HUES48 (cell line): ENCODE results near the gene PSMD6.

Source experiments
- H3K27ac ChIP-seq: one replicate; pipeline ENCODE4 v1.7.0; 2013; ENCODE audit warnings: low read depth, low read length, inconsistent platforms
- H3K27me3 ChIP-seq: 2 replicates; pipeline ENCODE4 v1.6.1; 2013; ENCODE audit warnings: mild to moderate bottlenecking, low read length; ENCODE audit not compliant: control insufficient read depth, insufficient read depth
- H3K36me3 ChIP-seq: 2 replicates; pipeline ENCODE4 v1.6.1; 2013; ENCODE audit warnings: low read length; ENCODE audit not compliant: control insufficient read depth, insufficient read depth
- H3K4me1 ChIP-seq: 2 replicates; pipeline ENCODE4 v1.6.1; 2013; ENCODE audit warnings: mild to moderate bottlenecking, low read length; ENCODE audit not compliant: control insufficient read depth, insufficient read depth
- H3K4me3 ChIP-seq: 2 replicates; pipeline ENCODE4 v1.5.1; 2013; ENCODE audit warnings: mild to moderate bottlenecking, low read depth, low read length
- H3K9ac ChIP-seq: 2 replicates; pipeline ENCODE4 v1.6.1; 2013; ENCODE audit warnings: mild to moderate bottlenecking, low read depth, low read length, moderate library complexity
- H3K9me3 ChIP-seq: 2 replicates; pipeline ENCODE4 v1.6.1; 2013; ENCODE audit warnings: low read length; ENCODE audit not compliant: control insufficient read depth, insufficient read depth

PSMD6 gene

DNA sequence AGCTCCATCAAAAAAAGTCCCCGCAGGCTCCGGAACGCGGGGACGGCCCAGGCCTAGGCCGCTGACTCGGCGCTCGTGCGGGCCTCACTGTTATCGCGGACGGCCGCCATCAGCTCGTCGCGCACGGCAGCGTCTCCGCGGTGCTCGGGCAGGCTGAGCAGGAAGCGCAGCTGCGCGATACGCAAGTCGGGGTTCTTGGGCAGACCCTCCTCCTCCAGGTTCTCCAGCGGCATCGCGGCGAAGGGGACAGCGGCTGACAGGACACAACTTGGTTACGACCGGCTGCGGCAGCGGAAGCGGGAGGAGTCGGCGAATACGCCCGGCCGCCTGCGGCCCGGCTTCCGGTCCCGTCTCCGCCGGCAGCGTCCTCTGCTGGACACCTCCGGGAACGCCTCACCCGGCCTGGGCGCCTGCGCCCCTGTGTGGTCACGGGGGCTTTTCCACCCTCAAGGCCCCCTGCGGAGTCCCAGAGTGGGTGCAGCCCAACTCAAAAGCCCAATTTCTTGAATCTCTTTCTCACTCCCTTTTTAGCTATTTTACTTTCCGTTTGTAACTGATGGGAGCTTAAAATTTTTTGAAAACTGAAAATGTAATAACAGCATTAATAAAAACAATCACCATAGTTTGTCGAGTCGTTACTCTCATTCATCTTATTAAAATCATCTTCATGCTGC is at the start of gene PSMD6:
Gene PSMD6, minus strand, starts transcription at position 308 of the 674 bp plus-strand sequence. Its CDS starts 75 bp downstream, at position 233.
- peaks cover 5% of the 10 kb centered on the region; the same call in 1 of the 2 replicates for H3K4me1 ChIP-seq
- peak within 1 kb of the TSS; percentile 88 for H3K27ac ChIP-seq
- H3K27me3 ChIP-seq: no peaks in the 10 kb centered on the region
- H3K9me3 ChIP-seq: no peaks in the 10 kb centered on the region
- H3K9ac ChIP-seq: peak within 1 kb of the TSS; percentile 96
- peak within 1 kb of the TSS; percentile 100 for H3K4me3 ChIP-seq
- peaks cover 36% of the 10 kb centered on the region for H3K36me3 ChIP-seq

- no peaks in the 10 kb centered on the region for H3K4me1 ChIP-seq
- no peaks in the 10 kb centered on the region for H3K27me3 ChIP-seq
- no peak overlapping the region for H3K27ac ChIP-seq
- H3K4me3 ChIP-seq: no peak overlapping the region
- H3K36me3 ChIP-seq: no peaks in the 10 kb centered on the region
- no peak overlapping the region for H3K9ac ChIP-seq
- no peaks in the 10 kb centered on the region for H3K9me3 ChIP-seq
Measured at GRCh38 chr3:64072126-64072525, 48.8 kb upstream of the PSMD6 start.

GRCh38 chr3:64070704-64071103 is 47.4 kb upstream of the PSMD6 start:
- no peaks in the 10 kb centered on the region for H3K4me1 ChIP-seq
- no peak overlapping the region for H3K4me3 ChIP-seq
- no peaks in the 10 kb centered on the region for H3K27me3 ChIP-seq
- no peak overlapping the region for H3K27ac ChIP-seq
- no peaks in the 10 kb centered on the region for H3K9me3 ChIP-seq
- H3K36me3 ChIP-seq: no peaks in the 10 kb centered on the region
- H3K9ac ChIP-seq: no peak overlapping the region

GRCh38 chr3:64067506-64068346 is 44.4 kb upstream of the PSMD6 start:
- Histone ChIP-seq H3K9me3 (no peaks in the 10 kb centered on the region), H3K36me3 (no peaks in the 10 kb centered on the region), H3K27me3 (peaks cover 1% of the 10 kb centered on the region; the same call in 1 of the 2 replicates)

DNA sequence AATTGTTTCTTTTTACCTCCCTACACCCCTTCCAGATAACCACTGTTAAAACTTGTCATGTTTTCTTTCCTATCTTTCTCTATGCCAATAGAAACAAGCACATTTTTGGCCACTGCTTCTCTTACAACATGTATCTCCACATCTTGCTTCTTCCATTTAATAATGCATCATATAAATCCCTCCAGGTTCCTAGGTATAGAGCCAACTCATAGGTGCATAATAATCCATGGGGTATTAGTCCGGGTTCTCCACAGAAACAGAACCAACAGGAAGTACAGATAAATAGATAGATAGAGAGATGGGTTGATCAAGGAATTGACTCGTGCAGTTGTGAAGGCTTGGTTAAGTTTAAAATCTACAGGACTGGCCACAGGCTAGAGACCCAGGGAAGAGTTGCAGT is 41.5 kb upstream of the PSMD6 start:
- H3K4me1 ChIP-seq: peaks cover 30% of the 10 kb centered on the region
- peaks cover 6% of the 10 kb centered on the region; the same call in 1 of the 2 replicates for H3K27me3 ChIP-seq
- H3K4me3 ChIP-seq: no peak overlapping the region
- H3K27ac ChIP-seq: peak overlapping the region; percentile 23
- H3K9me3 ChIP-seq: no peaks in the 10 kb centered on the region
- H3K9ac ChIP-seq: no peak overlapping the region
- H3K36me3 ChIP-seq: no peaks in the 10 kb centered on the region

More at GRCh38 chr3:64067506-64068346, 44.4 kb upstream of the PSMD6 start:
- H3K4me1 ChIP-seq: peaks cover 20% of the 10 kb centered on the region
- H3K4me3 ChIP-seq: no peak overlapping the region
- H3K9ac ChIP-seq: no peak overlapping the region
- H3K27ac ChIP-seq: no peak overlapping the region

GRCh38 chr3:64063983-64064438 is 40.7 kb upstream of the PSMD6 start:
- Histone ChIP-seq H3K9ac (no peak overlapping the region), H3K9me3 (no peaks in the 10 kb centered on the region), H3K27me3 (peaks cover 6% of the 10 kb centered on the region; the same call in 1 of the 2 replicates), H3K36me3 (no peaks in the 10 kb centered on the region), H3K27ac (peak overlapping the region; percentile 61), H3K4me3 (peak overlapping the region; percentile 1; the same call in 1 of the 2 replicates), H3K4me1 (peaks cover 30% of the 10 kb centered on the region)

DNA sequence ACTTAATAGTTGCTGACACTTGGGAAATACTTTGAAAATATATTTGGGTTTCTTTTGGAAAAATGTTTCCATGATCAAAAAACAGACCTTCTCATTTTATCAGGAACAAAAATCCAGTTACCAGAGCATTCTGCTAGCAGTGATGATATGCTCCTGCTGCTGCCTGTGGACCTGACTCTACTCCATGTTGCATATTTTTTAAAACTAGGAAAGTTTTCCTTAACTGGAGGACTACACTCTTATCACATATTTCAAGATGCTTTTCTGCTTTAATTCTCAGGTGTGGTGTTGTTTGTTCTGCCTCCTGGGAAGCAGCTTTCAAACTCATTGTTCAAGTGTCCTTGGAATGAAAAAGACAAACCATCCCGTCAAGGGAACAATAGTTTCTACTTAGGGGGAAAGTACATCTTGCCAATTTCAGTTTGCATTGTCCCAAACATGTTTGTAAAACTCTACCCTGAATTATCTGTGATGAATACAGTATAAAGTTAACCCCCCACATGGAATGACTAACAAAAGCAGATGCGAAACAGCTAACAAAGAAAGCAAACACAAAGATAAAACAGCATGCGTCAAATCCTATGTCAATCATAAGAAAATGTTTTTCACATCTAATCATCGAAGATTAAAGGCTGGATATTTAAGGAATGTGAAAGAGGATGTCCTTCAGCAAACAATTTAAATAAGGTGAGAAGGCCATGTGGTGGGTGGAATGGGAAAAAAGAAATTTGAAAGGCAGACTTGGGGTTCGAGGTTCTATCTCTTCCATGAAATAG is 40.1 kb upstream of the PSMD6 start:
- H3K36me3 ChIP-seq: no peaks in the 10 kb centered on the region
- peak overlapping the region; percentile 71 for H3K27ac ChIP-seq
- H3K9ac ChIP-seq: no peak overlapping the region
- peak overlapping the region; percentile 1; the same call in 1 of the 2 replicates for H3K4me3 ChIP-seq
- peaks cover 30% of the 10 kb centered on the region for H3K4me1 ChIP-seq
- peaks cover 6% of the 10 kb centered on the region; the same call in 1 of the 2 replicates for H3K27me3 ChIP-seq
- H3K9me3 ChIP-seq: no peaks in the 10 kb centered on the region

- peaks cover 30% of the 10 kb centered on the region for H3K4me1 ChIP-seq
- H3K9ac ChIP-seq: no peak overlapping the region
- no peaks in the 10 kb centered on the region for H3K9me3 ChIP-seq
- H3K27ac ChIP-seq: no peak overlapping the region
- no peaks in the 10 kb centered on the region for H3K36me3 ChIP-seq
- H3K4me3 ChIP-seq: no peak overlapping the region
- H3K27me3 ChIP-seq: peaks cover 6% of the 10 kb centered on the region; the same call in 1 of the 2 replicates
Measured at GRCh38 chr3:64061628-64062027, 38.3 kb upstream of the PSMD6 start.

GRCh38 chr3:64059484-64060175 is 36.3 kb upstream of the PSMD6 start:
- no peak overlapping the region for H3K4me3 ChIP-seq
- no peaks in the 10 kb centered on the region for H3K9me3 ChIP-seq
- peaks cover 27% of the 10 kb centered on the region for H3K4me1 ChIP-seq
- peaks cover 6% of the 10 kb centered on the region; the same call in 1 of the 2 replicates for H3K27me3 ChIP-seq
- no peaks in the 10 kb centered on the region for H3K36me3 ChIP-seq
- H3K27ac ChIP-seq: no peak overlapping the region
- H3K9ac ChIP-seq: no peak overlapping the region

DNA sequence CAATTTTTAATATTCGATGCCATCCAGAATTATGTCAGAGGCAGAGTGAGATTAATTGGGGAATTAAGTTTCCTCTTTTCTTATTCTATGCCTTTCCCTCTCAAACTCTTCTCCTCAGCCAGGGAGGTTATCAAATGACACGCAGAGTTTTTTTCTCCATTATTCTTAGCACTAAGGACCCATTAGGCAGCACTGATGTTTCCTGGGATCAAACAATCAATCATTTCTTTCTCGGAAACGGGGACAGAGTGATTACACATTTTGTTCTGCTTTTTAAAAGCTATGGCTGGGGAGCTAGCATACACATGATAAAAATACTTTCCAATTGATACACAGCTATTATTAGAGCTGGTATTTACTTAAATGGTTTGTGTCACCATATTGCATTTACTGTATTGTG is 35.3 kb upstream of the PSMD6 start:
- Histone ChIP-seq H3K4me3 (no peak overlapping the region), H3K36me3 (no peaks in the 10 kb centered on the region), H3K27me3 (peaks cover 6% of the 10 kb centered on the region; the same call in 1 of the 2 replicates), H3K4me1 (peaks cover 19% of the 10 kb centered on the region), H3K9ac (no peak overlapping the region), H3K27ac (no peak overlapping the region), H3K9me3 (no peaks in the 10 kb centered on the region)
